Islet of Langerhans (tissue), 1 donor: Measurements from ENCODE around the gene ACO2.

Source experiments
- FAIRE-seq: peaks from one replicate; lab custom pipeline; 2011; peaks lifted over from hg19 to GRCh38; lab: Jason Lieb, UNC

The ACO2 gene

DNA sequence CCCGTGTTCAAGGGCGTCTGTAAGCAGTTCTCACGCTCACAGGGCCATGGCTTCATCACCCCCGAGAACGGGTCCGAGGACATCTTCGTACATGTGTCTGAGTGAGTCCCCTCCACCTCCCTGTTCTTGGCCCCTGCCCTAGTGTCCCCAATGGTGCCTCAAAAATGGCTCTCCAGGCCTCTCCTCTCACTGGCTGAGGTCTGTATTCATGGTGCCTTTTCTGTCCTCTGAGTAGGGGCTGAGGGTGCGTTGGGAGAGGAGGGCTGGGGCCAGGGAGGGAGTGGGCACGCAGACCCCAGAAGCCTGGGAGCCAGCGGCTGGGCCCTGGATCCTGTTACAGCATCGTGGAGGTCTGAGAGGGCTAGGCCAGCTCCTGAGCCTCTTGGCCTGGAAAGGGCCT lies 104.8 kb downstream of the ACO2 start:
- no peak for FAIRE-seq

DNA sequence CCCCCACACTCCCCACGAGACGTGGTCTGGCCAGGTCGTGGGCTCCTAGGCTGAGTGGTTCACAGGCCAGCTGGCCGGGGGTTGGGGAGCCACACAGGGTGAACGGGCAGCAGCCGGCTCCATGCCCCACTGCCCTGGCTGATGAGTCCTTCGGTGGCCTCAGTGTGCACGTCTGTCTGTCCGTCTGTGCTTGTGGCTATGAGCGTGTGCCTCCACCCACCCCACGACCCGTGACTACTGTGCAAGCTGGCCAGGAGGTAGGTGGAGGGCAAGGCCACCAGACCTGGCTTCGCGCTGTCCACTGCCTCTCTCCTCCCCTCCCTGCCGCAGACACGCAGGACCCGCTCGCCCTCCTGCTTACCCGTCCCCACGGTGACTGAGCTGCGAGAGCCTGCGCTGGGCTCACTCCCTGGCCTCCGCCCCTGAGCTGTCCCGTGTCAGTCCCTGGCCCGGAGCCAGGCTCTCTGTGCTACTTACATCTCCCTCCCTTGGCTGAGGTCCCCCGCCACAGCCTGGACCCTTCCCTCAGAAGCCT lies 106.0 kb downstream of the ACO2 start:
- FAIRE-seq, result no peak

DNA sequence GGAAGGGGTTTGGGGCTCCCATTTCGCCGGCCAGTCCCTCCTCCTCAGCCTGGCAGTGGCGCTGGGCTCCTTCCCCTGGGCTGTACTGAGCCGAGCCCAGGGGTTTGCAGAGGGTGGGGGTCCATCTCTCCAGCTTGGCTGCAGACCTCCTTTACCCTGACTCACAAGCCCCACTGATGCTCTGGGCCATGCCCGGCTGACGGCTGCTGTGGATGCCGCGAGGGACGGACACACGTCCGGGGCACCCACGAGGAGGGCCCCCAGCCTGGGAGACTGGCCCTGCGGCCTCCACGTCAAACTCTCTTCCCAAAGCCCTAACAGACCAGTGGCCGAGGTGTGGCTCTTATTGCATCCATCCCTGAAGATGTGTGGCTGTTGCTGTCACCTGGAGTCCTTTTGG lies 106.6 kb downstream of the ACO2 start:
- FAIRE-seq, result no peak

GRCh38 chr22:41576877-41577276 lies 108.0 kb downstream of the ACO2 start:
- no peak for FAIRE-seq

DNA sequence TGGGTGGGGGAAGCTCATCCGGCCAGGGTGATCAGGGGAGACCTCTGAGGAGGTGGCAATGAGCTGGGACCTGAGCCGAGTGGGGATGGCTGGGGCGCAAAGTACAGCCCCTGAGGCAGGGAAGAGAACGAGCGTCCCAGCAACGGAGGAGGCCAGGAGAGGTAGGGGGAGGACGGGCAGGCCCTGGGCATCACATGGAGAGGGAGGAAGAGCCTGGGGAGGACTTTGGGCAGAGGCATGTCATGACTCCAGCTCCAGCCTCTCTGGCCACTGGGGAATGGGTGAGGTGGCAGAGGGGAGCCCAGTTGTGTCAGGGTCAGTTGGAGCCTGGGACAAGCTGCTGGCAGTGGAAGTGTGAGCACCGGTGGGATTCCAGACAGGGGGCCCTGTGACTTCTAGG lies 109.2 kb downstream of the ACO2 start:
- FAIRE-seq, result no peak
